NCI-H187 (cell line): ENCODE data around the gene PASK.

Experiments
- DNase-seq, 2 experiments: peaks; one replicate each; lab custom pipeline; 2025; lab: John Stamatoyannopoulos, UW

Gene PASK

GRCh38 chr2:241064802-241065354 lies 84.4 kb downstream of the PASK start:
- DNase-seq: no peak

DNA sequence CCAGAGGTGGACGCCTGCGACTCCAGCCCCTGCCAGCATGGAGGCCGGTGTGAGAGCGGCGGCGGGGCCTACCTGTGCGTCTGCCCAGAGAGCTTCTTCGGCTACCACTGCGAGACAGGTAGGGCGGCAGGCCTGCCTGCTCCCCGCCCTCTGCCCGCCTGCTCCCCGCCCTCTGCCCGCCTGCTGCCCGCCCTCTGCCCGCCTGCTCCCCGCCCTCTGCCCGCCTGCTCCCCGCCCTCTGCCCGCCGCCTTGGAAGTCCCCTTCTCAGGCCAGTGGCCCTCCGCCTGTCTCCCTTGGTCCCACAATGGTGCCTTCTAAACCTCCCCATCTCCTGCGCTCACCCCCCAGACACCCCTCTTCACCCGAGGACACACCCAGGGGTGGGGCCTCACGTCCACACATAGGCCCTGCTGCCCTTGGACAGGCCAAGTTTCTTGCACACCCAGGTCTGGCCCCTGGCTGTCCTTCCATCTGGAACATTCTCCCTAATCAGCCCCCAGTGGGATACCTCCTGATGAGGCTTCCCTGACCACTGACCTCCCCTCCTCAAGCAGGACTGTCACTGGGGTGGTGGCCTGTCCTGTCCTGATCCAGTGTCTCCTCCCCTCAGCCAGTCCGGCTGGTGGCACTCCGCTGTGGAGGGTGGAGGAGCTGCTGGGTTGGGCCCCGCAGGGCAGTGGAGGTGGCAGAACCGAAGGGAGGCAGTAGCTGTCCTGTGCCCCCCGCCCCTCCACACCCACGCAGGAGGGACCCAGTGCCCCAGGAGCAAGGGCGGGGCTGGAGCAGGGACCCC lies 85.1 kb downstream of the PASK start:
- DNase-seq: no peak

DNA sequence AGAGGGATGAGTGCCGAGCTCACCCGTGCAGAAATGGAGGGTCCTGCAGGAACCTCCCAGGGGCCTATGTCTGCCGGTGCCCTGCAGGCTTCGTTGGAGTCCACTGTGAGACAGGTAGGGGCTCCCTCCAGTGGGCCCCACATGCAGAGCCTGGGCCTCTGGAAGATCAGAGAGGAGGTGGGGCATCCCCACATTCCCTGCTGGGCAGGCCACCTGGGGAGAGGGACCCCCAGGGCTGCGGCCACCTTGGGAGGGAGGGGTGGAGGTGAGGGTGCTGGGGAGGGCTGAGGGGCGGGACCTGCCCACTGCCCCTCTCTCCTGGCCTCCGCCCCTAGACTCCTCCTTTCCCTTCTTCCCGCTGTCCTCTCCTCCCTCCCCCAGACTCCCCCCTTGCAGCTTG lies 85.7 kb downstream of the PASK start:
- DNase-seq: no peak

GRCh38 chr2:241063093-241063551 lies 86.2 kb downstream of the PASK start:
- no peak for DNase-seq

DNA sequence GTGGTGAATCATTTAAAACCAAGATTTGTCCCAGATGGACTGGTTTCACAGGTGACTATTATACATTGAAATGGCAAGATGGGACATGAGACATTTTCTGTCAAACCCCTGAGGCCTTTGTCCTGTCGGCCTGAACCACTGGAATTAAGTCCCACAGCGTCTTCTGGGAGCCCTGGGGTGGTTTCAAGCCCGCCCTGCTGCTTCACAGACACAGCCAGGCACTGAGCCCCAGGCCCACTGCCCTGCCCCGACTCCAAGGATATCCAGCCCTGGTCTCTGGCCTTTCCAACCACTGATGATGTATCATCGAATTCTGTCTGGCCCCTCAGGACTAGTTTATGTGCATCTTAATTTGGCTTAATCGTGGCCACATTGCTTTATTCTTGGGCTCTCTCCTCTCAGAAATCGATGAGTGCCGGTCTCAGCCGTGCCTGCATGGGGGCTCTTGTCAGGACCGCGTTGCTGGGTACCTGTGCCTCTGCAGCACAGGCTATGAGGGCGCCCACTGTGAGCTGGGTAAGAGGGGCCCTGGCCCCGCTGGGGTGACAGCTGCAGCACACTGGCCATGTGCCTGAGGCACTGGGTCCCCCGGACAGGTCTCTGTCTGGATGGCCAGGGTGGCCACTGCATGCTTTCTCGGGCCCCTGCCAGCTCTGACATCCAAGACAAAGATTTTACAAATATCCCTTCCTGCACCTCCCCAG lies 86.7 kb downstream of the PASK start:
- no peak for DNase-seq

DNA sequence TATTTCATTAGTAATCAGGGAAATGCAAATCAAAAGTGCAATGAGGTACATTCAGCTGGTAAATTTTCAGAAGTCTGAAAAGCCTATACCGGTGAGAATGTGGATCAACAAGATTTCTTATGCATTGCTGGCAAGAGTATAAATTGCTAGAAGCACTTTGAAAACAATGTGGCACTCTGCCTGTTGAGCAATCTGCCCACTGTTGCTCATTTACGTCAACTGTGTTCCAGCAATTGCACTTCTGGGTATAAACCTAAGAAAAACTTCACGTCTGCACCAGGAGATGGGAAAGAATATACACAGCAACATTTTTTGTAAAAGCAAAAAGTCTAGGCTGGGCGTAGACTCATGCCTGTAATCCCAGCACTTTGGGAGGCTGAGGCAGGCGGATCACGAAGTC lies 88.0 kb downstream of the PASK start:
- DNase-seq: no peak
